Activated naive CD8-positive, alpha-beta T cell treated with anti-CD3 and anti-CD28 coated beads for 36 hours (primary cell): ENCODE results near the gene OAS1. TPM values are rescaled to one million over a fixed set of nuclear protein-coding genes. Genes with fewer than 3 reads are reported as not detected.

Source experiments
- DNase-seq: peaks from one replicate; pipeline ENCODE4 v3.0.0; 2021
- H3K27ac Mint-ChIP-seq: one replicate; pipeline ENCODE4 v1.8.0; 2022; ENCODE audit warnings: mild to moderate bottlenecking, moderate library complexity, mixed read lengths
- H3K27me3 Mint-ChIP-seq: one replicate; pipeline ENCODE4 v1.8.0; 2022; ENCODE audit warnings: mild to moderate bottlenecking, mixed read lengths
- H3K36me3 Mint-ChIP-seq: one replicate; pipeline ENCODE4 v1.8.0; 2021; ENCODE audit warnings: mild to moderate bottlenecking, mixed read lengths
- H3K4me1 Mint-ChIP-seq: one replicate; pipeline ENCODE4 v1.8.0; 2021; ENCODE audit warnings: mixed read lengths
- H3K4me3 Mint-ChIP-seq: one replicate; pipeline ENCODE4 v1.8.0; 2022; ENCODE audit warnings: mild to moderate bottlenecking, moderate library complexity, mixed read lengths
- H3K9me3 Mint-ChIP-seq: one replicate; pipeline ENCODE4 v1.8.0; 2022; ENCODE audit warnings: mixed read lengths
- total RNA-seq, 2 experiments: library from RNA; stranded (reverse); gene quantifications; one replicate each; pipeline ENCODE4 v1.2.3, GENCODE V29; 2021

Gene OAS1
- total RNA-seq = 10 to 100 TPM; 33.6 to 34.9 TPM

DNA sequence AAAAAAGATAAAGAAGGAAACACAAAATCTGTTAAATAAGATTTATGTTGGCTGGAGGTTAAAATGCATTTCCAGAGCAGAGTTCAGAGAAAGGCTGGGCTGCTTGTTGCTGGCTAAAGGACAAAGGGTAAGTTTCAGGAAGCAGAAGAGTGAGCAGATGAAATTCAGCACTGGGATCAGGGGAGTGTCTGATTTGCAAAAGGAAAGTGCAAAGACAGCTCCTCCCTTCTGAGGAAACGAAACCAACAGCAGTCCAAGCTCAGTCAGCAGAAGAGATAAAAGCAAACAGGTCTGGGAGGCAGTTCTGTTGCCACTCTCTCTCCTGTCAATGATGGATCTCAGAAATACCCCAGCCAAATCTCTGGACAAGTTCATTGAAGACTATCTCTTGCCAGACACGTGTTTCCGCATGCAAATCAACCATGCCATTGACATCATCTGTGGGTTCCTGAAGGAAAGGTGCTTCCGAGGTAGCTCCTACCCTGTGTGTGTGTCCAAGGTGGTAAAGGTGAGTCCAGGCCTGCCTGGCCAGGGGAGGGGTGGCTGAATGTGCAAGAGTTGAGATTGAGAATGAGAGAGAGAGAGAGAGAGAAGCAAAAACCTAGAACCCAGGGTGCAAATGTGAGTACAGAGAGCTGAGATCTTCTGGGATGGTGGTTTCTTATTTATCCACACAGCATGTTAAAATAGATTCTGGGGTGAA is at the start of gene OAS1:
OAS1 (plus strand) TSS at position 251 of the 703 bp plus-strand sequence; CDS start at position 329, 78 bp downstream.
- peak within 1 kb of the TSS; percentile 90 for H3K4me3 Mint-ChIP-seq
- H3K36me3 Mint-ChIP-seq = peaks cover 23% of the 10 kb centered on the region
- DNase-seq = peak; percentile 36
- no peaks in the 10 kb centered on the region for H3K27me3 Mint-ChIP-seq
- peak within 1 kb of the TSS; percentile 90 for H3K27ac Mint-ChIP-seq
- peaks cover 46% of the 10 kb centered on the region for H3K4me1 Mint-ChIP-seq
- no peaks in the 10 kb centered on the region for H3K9me3 Mint-ChIP-seq

DNA sequence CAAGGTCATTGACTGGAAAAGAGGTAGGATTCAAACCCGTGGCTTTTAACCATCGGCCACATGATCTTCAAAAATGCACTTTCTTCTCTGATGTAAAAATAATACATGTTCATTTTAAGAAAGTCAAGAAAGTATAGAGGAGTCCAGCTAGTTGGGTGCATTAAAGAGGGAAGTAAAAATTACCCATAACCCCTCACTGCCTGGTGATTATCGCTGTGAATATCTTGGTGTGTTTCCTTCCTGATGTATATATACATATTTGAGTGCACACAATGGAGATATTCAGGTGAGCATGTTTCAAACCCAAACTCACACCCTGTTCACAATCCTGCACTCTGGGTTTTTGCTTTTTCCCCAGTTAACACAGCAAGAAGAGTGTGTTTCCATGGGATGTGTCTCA is 47.5 kb upstream of the OAS1 start:
- DNase-seq = no peak
- no peak overlapping the region for H3K27ac Mint-ChIP-seq
- H3K36me3 Mint-ChIP-seq = no peaks in the 10 kb centered on the region
- H3K4me1 Mint-ChIP-seq = no peaks in the 10 kb centered on the region
- H3K27me3 Mint-ChIP-seq = peaks cover 38% of the 10 kb centered on the region
- H3K9me3 Mint-ChIP-seq = no peaks in the 10 kb centered on the region
- H3K4me3 Mint-ChIP-seq = no peak overlapping the region

DNA sequence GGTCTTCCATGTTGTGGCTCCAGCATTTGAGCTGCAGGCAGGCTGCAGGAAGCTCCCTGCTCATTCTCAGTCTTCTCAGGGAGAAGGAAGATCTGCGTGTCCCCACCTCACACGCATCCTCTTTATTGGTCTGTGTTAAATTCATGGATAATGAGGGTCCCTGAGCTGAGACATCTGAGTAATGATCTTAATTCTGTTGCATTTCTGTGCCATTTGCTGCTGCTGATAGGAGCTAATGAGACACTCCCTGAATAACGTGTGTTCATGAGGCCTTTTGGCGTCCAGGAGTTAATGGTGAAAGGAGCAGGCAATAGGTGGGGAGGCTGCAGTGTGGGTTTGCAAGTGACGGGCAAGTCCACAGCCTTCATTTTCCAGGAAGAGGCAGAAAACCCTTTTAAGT is 46.6 kb upstream of the OAS1 start:
- Mint-ChIP-seq H3K27me3 (peaks cover 31% of the 10 kb centered on the region), H3K9me3 (no peaks in the 10 kb centered on the region), H3K4me3 (no peak overlapping the region), H3K4me1 (no peaks in the 10 kb centered on the region), H3K27ac (no peak overlapping the region), H3K36me3 (no peaks in the 10 kb centered on the region)
- no peak for DNase-seq

DNA sequence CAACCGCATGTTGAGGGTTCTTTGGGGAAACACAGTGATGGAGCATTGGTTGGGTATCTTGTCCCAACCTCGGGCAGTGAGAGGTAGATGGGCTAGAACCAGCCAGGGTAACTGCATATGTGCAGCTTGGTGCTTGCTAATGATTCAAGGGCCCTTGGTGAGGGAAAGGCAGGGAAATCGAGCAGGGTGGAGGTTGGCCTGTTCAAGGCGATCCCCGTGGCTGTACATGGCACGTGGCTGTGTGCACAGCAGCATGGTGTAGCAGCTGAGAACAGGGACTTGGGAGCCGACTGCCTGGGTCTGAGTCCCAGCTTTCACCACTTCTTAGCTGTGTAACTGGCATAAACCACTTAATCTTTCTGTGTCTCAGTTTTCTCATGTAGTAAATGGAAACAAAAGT is 45.5 kb upstream of the OAS1 start:
- no peaks in the 10 kb centered on the region for H3K4me1 Mint-ChIP-seq
- no peak overlapping the region for H3K27ac Mint-ChIP-seq
- no peaks in the 10 kb centered on the region for H3K36me3 Mint-ChIP-seq
- no peak overlapping the region for H3K4me3 Mint-ChIP-seq
- peaks cover 25% of the 10 kb centered on the region for H3K27me3 Mint-ChIP-seq
- no peaks in the 10 kb centered on the region for H3K9me3 Mint-ChIP-seq
- no peak for DNase-seq

DNA sequence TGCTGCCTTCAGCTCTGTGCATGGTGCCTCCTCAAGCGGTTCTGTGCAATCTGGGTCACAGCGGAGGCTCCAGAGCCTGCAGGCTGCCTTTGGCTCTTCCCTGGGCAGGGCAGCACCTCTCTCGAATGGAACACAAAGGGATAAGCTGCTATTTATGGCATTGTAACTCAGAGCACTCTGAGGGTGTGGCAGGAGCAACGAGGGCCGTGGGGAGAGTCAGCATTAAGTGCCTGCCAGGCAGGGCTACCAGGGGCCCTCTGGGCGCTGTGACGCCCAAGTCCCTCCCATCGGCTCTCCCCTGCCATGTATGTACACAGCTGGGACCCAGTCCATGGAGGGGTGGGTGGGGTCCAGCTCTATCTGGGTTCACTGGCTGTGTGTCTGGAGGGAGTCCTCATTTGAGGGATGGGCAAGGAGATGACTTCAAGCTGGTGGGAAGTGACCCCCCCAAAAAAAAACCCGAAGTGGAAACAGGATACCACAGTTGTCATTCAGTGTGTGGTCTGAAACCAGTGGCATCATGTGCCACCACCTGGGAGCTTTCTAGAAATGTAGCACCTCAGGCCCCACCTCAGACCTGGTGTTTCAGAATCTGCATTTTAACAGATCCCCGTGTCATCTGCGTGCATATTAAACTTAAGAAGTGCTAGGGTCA is 44.0 kb upstream of the OAS1 start:
- no peaks in the 10 kb centered on the region for H3K4me1 Mint-ChIP-seq
- no peak for DNase-seq
- H3K4me3 Mint-ChIP-seq = no peak overlapping the region
- H3K27ac Mint-ChIP-seq = no peak overlapping the region
- no peaks in the 10 kb centered on the region for H3K9me3 Mint-ChIP-seq
- peaks cover 21% of the 10 kb centered on the region for H3K27me3 Mint-ChIP-seq
- no peaks in the 10 kb centered on the region for H3K36me3 Mint-ChIP-seq

DNA sequence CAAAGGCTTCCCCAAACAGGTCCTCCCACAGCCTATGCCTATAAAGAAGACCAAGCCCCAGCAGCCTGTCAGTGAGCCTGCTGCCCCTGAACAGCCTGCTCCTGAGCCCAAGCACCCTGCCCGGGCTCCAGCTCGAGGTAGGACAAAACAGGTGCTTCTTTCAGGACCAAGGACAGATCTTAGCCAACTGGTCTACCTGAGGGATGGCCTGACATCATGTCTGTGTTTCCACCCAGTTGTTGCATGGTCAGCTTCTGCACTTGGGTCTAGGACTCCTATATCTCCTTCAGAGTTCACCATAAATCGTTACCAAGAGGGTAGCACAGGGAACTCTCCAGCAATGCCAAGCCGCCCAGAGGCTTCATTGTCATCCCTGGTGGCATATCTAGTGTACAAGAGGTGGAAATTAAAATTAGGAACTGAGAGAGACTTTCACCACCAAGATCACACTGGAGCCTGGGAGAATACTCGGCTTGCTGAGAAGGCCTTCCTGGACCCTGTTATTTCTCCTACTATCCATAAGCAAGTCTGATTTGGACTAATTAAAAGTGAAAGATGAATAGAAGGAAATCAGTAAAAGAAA is 38.2 kb upstream of the OAS1 start:
- H3K9me3 Mint-ChIP-seq = no peaks in the 10 kb centered on the region
- H3K27me3 Mint-ChIP-seq = peaks cover 32% of the 10 kb centered on the region
- no peak for DNase-seq
- H3K27ac Mint-ChIP-seq = no peak overlapping the region
- H3K36me3 Mint-ChIP-seq = no peaks in the 10 kb centered on the region
- no peak overlapping the region for H3K4me3 Mint-ChIP-seq
- H3K4me1 Mint-ChIP-seq = no peaks in the 10 kb centered on the region

DNA sequence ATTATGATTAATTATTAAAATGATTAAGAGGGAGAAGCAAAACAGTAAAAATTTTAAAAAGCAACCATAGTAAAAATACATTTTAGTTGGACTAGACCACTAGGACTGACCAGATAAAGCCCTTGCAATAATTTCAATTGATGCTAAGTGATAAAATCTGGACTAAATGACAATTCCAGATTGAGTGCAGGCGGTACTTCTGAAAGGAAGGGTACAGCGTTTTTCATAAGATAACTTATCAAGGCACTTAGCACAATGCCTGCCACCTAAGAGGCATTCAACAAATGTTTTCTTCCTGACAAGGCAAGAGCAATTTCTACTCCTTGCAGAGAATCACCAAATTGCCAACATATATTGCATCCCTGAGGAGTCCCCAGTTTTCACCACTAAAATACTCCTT is 37.7 kb upstream of the OAS1 start:
- no peak overlapping the region for H3K4me3 Mint-ChIP-seq
- no peak overlapping the region for H3K27ac Mint-ChIP-seq
- no peaks in the 10 kb centered on the region for H3K36me3 Mint-ChIP-seq
- peaks cover 37% of the 10 kb centered on the region for H3K27me3 Mint-ChIP-seq
- DNase-seq = no peak
- H3K9me3 Mint-ChIP-seq = no peaks in the 10 kb centered on the region
- H3K4me1 Mint-ChIP-seq = no peaks in the 10 kb centered on the region

DNA sequence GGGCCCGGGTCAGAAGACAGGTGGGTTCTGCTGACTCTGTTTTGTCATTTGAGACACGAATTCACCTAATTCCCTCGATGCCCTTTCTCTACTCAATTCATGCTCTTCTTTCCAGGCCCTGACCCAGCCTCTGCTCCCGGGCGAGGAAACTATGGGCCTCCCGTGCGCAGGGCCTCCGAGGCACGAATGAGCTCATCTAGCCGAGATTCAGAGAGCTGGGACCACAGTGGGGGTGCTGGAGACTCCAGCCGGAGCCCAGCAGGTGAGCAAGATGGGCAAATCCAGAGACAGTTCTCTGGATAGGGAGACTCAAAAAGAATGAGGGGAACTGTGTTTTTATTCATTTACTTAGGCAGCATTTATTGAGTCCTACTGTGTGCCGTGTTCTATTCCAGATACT is 37.0 kb upstream of the OAS1 start:
- H3K36me3 Mint-ChIP-seq = no peaks in the 10 kb centered on the region
- H3K4me3 Mint-ChIP-seq = no peak overlapping the region
- H3K9me3 Mint-ChIP-seq = no peaks in the 10 kb centered on the region
- no peaks in the 10 kb centered on the region for H3K4me1 Mint-ChIP-seq
- no peak for DNase-seq
- peaks cover 37% of the 10 kb centered on the region for H3K27me3 Mint-ChIP-seq
- H3K27ac Mint-ChIP-seq = no peak overlapping the region

DNA sequence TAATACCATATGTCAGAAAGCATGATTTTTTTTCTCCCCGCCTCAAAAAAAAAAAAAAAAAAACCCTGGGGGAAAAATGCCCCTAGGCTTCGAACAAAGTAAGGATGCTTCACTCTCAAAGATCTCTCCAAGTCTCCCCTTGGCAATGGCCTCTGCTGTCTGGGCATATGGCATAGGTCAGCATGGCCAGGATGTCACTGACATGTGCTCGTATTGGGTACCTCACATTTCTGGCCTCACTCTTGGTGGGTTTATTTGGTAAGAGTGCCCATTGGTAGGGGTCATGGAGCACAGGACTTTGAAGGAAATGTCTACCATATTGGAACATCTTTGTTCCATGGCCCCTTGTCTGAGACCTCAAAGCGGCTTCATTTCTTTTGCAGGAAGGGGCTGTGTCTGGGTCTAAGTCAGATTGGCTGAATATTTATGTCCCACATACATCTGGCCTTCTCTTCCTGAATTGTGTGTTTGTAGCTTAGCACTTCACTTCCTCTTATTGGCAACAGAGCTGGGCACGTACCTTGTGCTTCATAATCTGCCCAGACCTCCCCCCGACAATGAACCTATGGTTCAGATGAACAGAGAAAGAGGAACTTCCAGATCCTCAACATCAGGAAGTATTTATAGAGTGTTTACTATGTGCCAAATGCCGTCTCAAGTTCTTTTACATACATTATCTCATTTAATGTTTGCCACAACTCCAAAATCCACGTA is 36.3 kb upstream of the OAS1 start:
- no peak overlapping the region for H3K27ac Mint-ChIP-seq
- H3K27me3 Mint-ChIP-seq = peaks cover 37% of the 10 kb centered on the region
- no peak overlapping the region for H3K4me3 Mint-ChIP-seq
- no peaks in the 10 kb centered on the region for H3K36me3 Mint-ChIP-seq
- no peak for DNase-seq
- H3K4me1 Mint-ChIP-seq = no peaks in the 10 kb centered on the region
- no peaks in the 10 kb centered on the region for H3K9me3 Mint-ChIP-seq

DNA sequence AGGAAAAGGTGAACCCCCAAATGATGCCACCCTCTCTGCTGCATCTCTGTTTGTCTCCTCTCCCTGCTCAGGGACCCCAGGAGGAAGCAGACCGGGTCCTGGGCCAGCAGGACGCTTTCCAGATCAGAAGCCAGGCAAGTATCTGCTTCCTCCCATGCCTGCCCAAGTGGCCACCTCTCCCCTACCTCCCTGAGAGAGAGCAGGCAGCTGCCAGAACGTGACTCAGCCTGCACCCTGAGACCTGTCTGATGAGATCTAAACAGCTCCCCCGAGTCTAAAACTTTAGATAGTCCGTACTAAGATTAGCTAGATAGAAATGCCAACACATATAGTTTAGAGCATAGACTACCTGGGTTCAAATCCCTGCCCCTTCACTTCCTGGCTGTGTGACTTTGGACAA is 31.2 kb upstream of the OAS1 start:
- peaks cover 45% of the 10 kb centered on the region for H3K27me3 Mint-ChIP-seq

DNA sequence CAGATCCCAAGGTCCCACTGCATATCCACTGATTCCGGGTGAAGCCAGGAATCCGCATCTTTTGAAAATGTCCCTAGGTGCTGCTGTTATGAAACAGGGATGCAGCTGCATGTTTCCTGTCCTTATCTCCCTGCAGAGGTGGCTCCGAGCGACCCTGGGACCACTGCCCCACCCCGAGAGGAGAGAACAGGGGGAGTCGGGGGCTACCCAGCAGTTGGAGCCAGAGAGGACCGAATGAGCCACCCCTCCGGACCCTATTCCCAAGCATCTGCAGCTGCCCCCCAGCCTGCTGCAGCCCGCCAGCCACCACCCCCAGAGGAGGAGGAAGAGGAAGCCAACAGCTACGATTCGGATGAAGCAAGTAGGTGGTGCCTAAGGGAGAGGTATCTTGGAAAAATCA is 30.3 kb upstream of the OAS1 start:
- Mint-ChIP-seq H3K36me3 (no peaks in the 10 kb centered on the region), H3K4me1 (no peaks in the 10 kb centered on the region), H3K9me3 (no peaks in the 10 kb centered on the region), H3K27ac (no peak overlapping the region), H3K27me3 (peaks cover 45% of the 10 kb centered on the region), H3K4me3 (no peak overlapping the region)
- DNase-seq = no peak

More for the DNA sequence above, 31.2 kb upstream of the OAS1 start:
- Mint-ChIP-seq H3K36me3 (no peaks in the 10 kb centered on the region), H3K4me3 (no peak overlapping the region), H3K4me1 (no peaks in the 10 kb centered on the region), H3K9me3 (no peaks in the 10 kb centered on the region), H3K27ac (no peak overlapping the region)
- no peak for DNase-seq

DNA sequence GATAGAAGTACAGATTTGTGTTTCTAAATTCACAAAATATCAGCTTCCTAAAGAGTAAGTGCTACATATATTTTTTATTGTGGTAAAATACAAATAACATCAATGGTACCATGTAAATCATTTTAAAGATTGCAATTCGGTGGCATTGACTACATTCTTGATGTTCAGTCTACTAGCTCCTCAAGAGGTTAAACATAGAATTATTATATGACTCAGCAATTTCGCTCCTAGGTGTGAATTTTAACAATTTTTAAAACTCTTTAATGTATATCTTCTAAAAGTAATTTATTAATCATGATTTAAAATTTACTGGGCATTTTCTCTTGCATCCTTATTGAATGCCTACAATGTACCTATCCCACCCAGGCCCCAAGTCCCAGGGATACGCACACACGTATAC is 29.8 kb upstream of the OAS1 start:
- no peaks in the 10 kb centered on the region for H3K36me3 Mint-ChIP-seq
- H3K4me3 Mint-ChIP-seq = no peak overlapping the region
- H3K9me3 Mint-ChIP-seq = no peaks in the 10 kb centered on the region
- no peak overlapping the region for H3K27ac Mint-ChIP-seq
- H3K27me3 Mint-ChIP-seq = peaks cover 44% of the 10 kb centered on the region
- DNase-seq = no peak
- no peaks in the 10 kb centered on the region for H3K4me1 Mint-ChIP-seq

DNA sequence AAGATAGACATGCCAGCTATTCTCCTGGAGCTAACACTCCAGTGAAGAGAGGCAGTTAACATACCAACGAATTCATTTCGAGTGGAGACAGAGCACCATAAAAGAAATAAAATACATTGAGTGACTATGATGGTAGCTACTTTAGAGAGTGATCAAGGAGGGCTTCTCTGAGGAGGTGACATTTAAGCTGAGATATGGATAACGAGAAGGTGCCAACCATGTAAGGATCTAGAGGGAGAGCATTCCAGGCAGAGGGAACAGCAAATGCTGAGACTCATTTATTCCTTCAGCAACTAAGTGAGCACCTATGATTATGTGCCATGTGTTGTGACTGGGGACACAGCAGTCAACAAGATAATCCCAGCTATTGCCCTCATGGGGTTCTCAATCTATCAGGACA is 28.3 kb upstream of the OAS1 start:
- H3K9me3 Mint-ChIP-seq = no peaks in the 10 kb centered on the region
- no peak overlapping the region for H3K4me3 Mint-ChIP-seq
- no peaks in the 10 kb centered on the region for H3K4me1 Mint-ChIP-seq
- H3K27ac Mint-ChIP-seq = no peak overlapping the region
- H3K27me3 Mint-ChIP-seq = peaks cover 30% of the 10 kb centered on the region
- H3K36me3 Mint-ChIP-seq = no peaks in the 10 kb centered on the region
- DNase-seq = no peak

DNA sequence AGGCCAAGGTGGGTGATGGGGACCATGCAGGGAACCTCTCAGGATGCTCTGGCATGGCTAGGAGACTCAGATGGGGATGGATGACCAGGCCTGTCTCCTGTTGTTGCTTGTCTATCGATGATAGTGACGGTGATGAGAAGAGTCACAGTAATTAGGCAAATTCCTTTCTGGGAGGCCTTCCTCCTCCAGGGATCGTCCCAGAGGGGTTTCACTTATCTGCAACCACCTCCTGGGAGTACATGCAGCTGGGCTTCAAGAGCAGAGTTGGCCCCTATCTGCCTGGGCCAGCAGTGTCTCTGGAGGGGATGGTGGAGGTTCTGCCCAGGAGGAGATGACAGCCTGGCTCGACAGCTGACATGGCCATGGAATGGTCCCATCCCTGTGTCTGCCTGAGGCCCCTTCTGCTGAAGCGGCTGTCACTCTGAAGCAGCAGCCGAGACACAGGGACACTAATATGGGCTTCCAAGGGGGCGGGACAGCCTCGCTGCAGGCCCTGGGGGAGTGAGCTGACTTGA is 27.5 kb upstream of the OAS1 start:
- Mint-ChIP-seq H3K27me3 (peaks cover 23% of the 10 kb centered on the region), H3K4me3 (no peak overlapping the region), H3K4me1 (no peaks in the 10 kb centered on the region), H3K36me3 (no peaks in the 10 kb centered on the region), H3K9me3 (no peaks in the 10 kb centered on the region), H3K27ac (no peak overlapping the region)
- DNase-seq = no peak

DNA sequence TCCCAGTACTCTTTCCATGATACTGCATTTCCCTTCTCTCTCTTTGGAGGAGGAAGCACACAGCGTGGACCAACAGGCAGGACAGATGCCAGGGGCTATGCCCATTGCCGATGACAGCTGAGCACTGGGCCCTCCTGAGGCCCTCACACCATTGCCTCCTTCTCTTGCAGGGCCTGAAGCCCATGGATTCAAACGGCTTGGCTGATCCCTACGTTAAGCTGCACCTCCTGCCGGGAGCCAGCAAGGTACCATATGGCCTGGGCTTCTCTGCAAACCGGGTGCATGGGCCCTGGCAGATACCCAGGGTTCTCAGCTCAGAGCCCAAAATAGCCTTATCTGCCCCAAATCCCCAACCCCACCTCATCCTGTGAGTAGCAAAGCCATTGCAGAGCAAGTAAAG is 25.2 kb upstream of the OAS1 start:
- Mint-ChIP-seq H3K27ac (no peak overlapping the region), H3K27me3 (peaks cover 18% of the 10 kb centered on the region), H3K36me3 (no peaks in the 10 kb centered on the region), H3K4me3 (no peak overlapping the region), H3K4me1 (no peaks in the 10 kb centered on the region), H3K9me3 (no peaks in the 10 kb centered on the region)
- DNase-seq = no peak
